T-helper 17 cell (primary cell): ENCODE results near the gene TNN. TPM values are rescaled to one million over a fixed set of nuclear protein-coding genes. Genes with fewer than 3 reads are reported as not detected.

ENCODE experiments used
- total RNA-seq, 4 donors: library from RNA in 2 of 4; stranded (reverse) in 2 of 4; gene quantifications; one replicate each; pipeline ENCODE4 v1.2.3 and lab custom pipeline; 2022 to 2026

TNN gene
- total RNA-seq, 2 donors from 2014 or later: not detected

Other genes starting within 250 kb of the TNN start
- gene CACYBP, start 67.9 kb upstream of the TNN start, total RNA-seq: 10 to 100 TPM; 82.2 to 89.8 TPM
- gene MRPS14, start 44.4 kb upstream of the TNN start, total RNA-seq: 10 to 100 TPM; 13.4 to 16.2 TPM
- 10 to 100 TPM; 29.0 to 31.5 TPM for gene KIAA0040, start 124.9 kb downstream of the TNN start, total RNA-seq